A549 (cell line): ENCODE data around the gene PPL. TPM values are rescaled to one million over a fixed set of nuclear protein-coding genes. Genes with fewer than 3 reads are reported as not detected.

Experiments used
- ATAC-seq, 2 experiments: fragments of 200-7000 bp in 1 of 2; fragments of >200 bp in 1 of 2; cut with Nextera tagmentation in 1 of 2; cut with Tn5 transposase in 1 of 2; 3 replicates each; pipeline versions ENCODE4 v1.8.0 to v1.9.1; 2018 to 2020; ENCODE audit warnings: mild to moderate bottlenecking in 1 of 2, moderate library complexity in 1 of 2
- CTCF ChIA-PET: fragments of 300-600 bp; sonication (Branson Sonifier 250); formaldehyde crosslinking; extraction: SDS; loops from one replicate; lab custom pipeline; 2021; ENCODE audit warnings: antibody characterized with exemption, inconsistent platforms; lab: Yijun Ruan, JAX
- POLR2A ChIA-PET: fragments of 350-600 bp; formaldehyde crosslinking; extraction: SDS; loops from one replicate; lab custom pipeline; 2021; ENCODE audit warnings: antibody characterized with exemption, inconsistent platforms; lab: Yijun Ruan, JAX
- DNase-seq, 2 experiments: peaks; one replicate each; pipeline versions ENCODE4 v3.0.0 to v3.0.0-alpha.2; 2011 to 2016; ENCODE audit warnings: low read depth in 1 of 2, low spot score in 1 of 2
- FAIRE-seq: peaks from 2 replicates; lab custom pipeline; 2011; peaks lifted over from hg19 to GRCh38; lab: Jason Lieb, UNC
- H3K27ac ChIP-seq, 2 experiments: fragments of >200 bp; sonication (Bioruptor Twin); formaldehyde crosslinking; 3 replicates each; pipeline ENCODE4 v1.5.1; 2016 to 2017
- H3K4me1 ChIP-seq: fragments of >200 bp; sonication (Bioruptor Twin); formaldehyde crosslinking; 3 replicates; pipeline ENCODE4 v1.6.1; 2016
- H3K4me2 ChIP-seq: fragments of >200 bp; sonication (Bioruptor Twin); formaldehyde crosslinking; 3 replicates; pipeline ENCODE4 v1.6.1; 2016
- H3K4me3 ChIP-seq: fragments of >200 bp; sonication (Bioruptor Twin); formaldehyde crosslinking; 3 replicates; pipeline ENCODE4 v1.5.1; 2016
- H3K9me3 ChIP-seq: fragments of >200 bp; sonication (Bioruptor Twin); formaldehyde crosslinking; 3 replicates; pipeline ENCODE4 v1.6.1; 2016
- CBX8 ChIP-seq: fragments of 200-600 bp; sonication (generic); IDR thresholded peaks from 2 replicates; pipeline ENCODE4 v1.6.1; 2016
- CEBPB ChIP-seq, 2 experiments: fragments of >200 bp in 1 of 2; sonication (Bioruptor Twin) in 1 of 2; formaldehyde crosslinking in 1 of 2; IDR thresholded peaks; 2 replicates each; pipeline ENCODE4 v1.6.1; 2012 to 2016
- CHD4 ChIP-seq: fragments of 200-600 bp; sonication (generic); IDR thresholded peaks from 2 replicates; pipeline ENCODE4 v1.6.1; 2016; ENCODE audit warnings: antibody characterized with exemption, mild to moderate bottlenecking, borderline replicate concordance
- CTCF ChIP-seq: fragments of >200 bp; sonication (Bioruptor Twin); formaldehyde crosslinking; IDR thresholded peaks from 3 replicates; pipeline ENCODE4 v1.5.1; 2016
- EHMT2 ChIP-seq: fragments of 200-600 bp; sonication (generic); IDR thresholded peaks from 2 replicates; pipeline ENCODE4 v1.6.1; 2016; ENCODE audit warnings: antibody characterized with exemption, low read depth, mild to moderate bottlenecking, moderate library complexity
- EP300 ChIP-seq, 2 experiments: fragments of >200 bp; sonication (Bioruptor Twin); formaldehyde crosslinking; IDR thresholded peaks; 2 replicates in 1 of 2; 3 replicates in 1 of 2; pipeline ENCODE4 v1.6.1; 2016 to 2017
- FOSB ChIP-seq: fragments of 250-450 bp; sonication (Bioruptor Pico); IDR thresholded peaks from 2 replicates; pipeline ENCODE4 v1.5.0; 2020; ENCODE audit warnings: mild to moderate bottlenecking, moderate library complexity
- FOSL2 ChIP-seq, 2 experiments: fragments of 450-650 bp in 1 of 2; fragments of >200 bp in 1 of 2; sonication (Bioruptor Twin) in 1 of 2; formaldehyde crosslinking; IDR thresholded peaks; 2 replicates each; pipeline versions ENCODE4 v1.5.0 to v1.6.1; 2016 to 2020; ENCODE audit warnings: mild to moderate bottlenecking in 1 of 2, moderate library complexity in 1 of 2
- HES2 ChIP-seq: fragments of >200 bp; sonication (Bioruptor Twin); formaldehyde crosslinking; IDR thresholded peaks from 2 replicates; pipeline ENCODE4 v1.6.1; 2016
- HOXA7 ChIP-seq: fragments of 250-450 bp; sonication (Bioruptor Pico); IDR thresholded peaks from 2 replicates; pipeline ENCODE4 v1.5.0; 2020; ENCODE audit warnings: mild to moderate bottlenecking, moderate library complexity
- KDM1A ChIP-seq: fragments of 200-600 bp; sonication (generic); IDR thresholded peaks from 2 replicates; pipeline ENCODE4 v1.6.1; 2016; ENCODE audit warnings: low read depth, mild to moderate bottlenecking
- MAZ ChIP-seq: fragments of 150-350 bp; IDR thresholded peaks from 2 replicates; pipeline ENCODE4 v1.6.1; 2014; ENCODE audit warnings: antibody characterized with exemption, low read depth, low read length, borderline replicate concordance
- MYC ChIP-seq: IDR thresholded peaks from 2 replicates; pipeline ENCODE4 v1.6.1; 2012; ENCODE audit warnings: mild to moderate bottlenecking, inconsistent platforms, low read length, improper control_type of control experiment, borderline replicate concordance
- PBX3 ChIP-seq: IDR thresholded peaks from 2 replicates; pipeline ENCODE4 v1.6.1; 2012
- POLR2A ChIP-seq: IDR thresholded peaks from 2 replicates; pipeline ENCODE4 v1.6.1; 2012; ENCODE audit warnings: mild to moderate bottlenecking, low read length
- RARB ChIP-seq: fragments of 250-450 bp; sonication (Bioruptor Pico); IDR thresholded peaks from 2 replicates; pipeline ENCODE4 v1.8.0; 2021; ENCODE audit warnings: mild to moderate bottlenecking, moderate library complexity
- REST ChIP-seq: fragments of 200-600 bp; sonication (generic); IDR thresholded peaks from 2 replicates; pipeline ENCODE4 v1.6.1; 2016; ENCODE audit warnings: antibody characterized with exemption, mild to moderate bottlenecking, moderate library complexity
- SMC3 ChIP-seq: fragments of >200 bp; sonication (Bioruptor Twin); formaldehyde crosslinking; IDR thresholded peaks from 3 replicates; pipeline ENCODE4 v1.6.1; 2018; ENCODE audit warnings: inconsistent platforms
- SREBF2 ChIP-seq: fragments of 450-650 bp; IDR thresholded peaks from 2 replicates; pipeline ENCODE4 v1.6.1; 2014; ENCODE audit warnings: mild to moderate bottlenecking, moderate library complexity
- TFCP2L1 ChIP-seq: fragments of 250-450 bp; sonication (Bioruptor Pico); IDR thresholded peaks from 2 replicates; pipeline ENCODE4 v1.5.0; 2021; ENCODE audit warnings: mild to moderate bottlenecking
- TP53 ChIP-seq: fragments of 250-450 bp; sonication (Bioruptor Pico); IDR thresholded peaks from 2 replicates; pipeline ENCODE4 v1.5.0; 2021; ENCODE audit warnings: mild to moderate bottlenecking, moderate library complexity
- WGBS: methylation state at CpG from one replicate; pipeline ENCODE4 v1.1.6; 2017; ENCODE audit errors: missing lambda C conversion rate; 5-methylcytosine and 5-hydroxymethylcytosine counted together
- polyA plus RNA-seq, 4 experiments: library from polyadenylated mRNA; depleted of rRNA in 3 of 4; stranded (reverse); fragments of >200 nt; fragmentation: RNase III in 1 of 4; extraction: RNeasy Plus Mini Kit Qiagen cat#74134 plus additional on column Dnase treatment in 1 of 4; gene quantifications; 2 replicates in 3 of 4; 3 replicates in 1 of 4; pipeline ENCODE4 v1.2.3, GENCODE V29; 2011 to 2017
- TF ChIP-seq, protein P1 (sequence below): fragments of 250-450 bp; sonication (Bioruptor Pico); IDR thresholded peaks from 2 replicates; pipeline ENCODE4 v1.5.0; 2020; ENCODE audit warnings: low read depth, mild to moderate bottlenecking, moderate library complexity
- TF ChIP-seq, protein P2 (sequence below): fragments of 250-450 bp; sonication (Bioruptor Pico); IDR thresholded peaks from 2 replicates; pipeline ENCODE4 v1.5.0; 2021; ENCODE audit warnings: mild to moderate bottlenecking, moderate library complexity, borderline replicate concordance

Gene PPL
- polyA plus RNA-seq, 2 of the 4 experiments (the other 2 are of a cell fraction) = 1.8 to 2.6 TPM

DNA sequence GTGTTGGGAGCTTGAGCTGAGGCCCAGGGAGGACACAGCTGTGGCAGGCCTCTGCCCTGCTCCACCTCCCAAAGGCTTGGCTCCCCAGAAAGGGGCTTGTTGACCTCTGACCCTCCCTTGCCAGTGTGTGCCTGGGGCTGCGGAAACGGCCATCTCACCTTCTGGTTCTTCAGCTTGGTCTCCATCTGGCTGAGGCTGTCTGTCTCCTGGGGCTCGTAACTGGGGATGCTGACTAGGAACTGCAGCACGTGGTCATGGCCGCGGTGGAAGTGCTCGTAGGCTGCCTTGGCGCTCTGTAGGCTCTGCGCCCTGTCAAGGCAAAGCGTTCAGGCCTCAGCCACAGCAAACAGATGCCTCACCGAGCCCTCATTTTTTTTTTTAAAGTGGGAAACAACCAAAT is 46.9 kb downstream of the PPL start (continued):
- TF ChIP-seq CHD4 = no peak
- no peak for TF ChIP-seq CBX8
- no peak for TF ChIP-seq HOXA7 (CRISPR knock-in tag)
- no peak for TF ChIP-seq TFCP2L1 (CRISPR knock-in tag)

DNA sequence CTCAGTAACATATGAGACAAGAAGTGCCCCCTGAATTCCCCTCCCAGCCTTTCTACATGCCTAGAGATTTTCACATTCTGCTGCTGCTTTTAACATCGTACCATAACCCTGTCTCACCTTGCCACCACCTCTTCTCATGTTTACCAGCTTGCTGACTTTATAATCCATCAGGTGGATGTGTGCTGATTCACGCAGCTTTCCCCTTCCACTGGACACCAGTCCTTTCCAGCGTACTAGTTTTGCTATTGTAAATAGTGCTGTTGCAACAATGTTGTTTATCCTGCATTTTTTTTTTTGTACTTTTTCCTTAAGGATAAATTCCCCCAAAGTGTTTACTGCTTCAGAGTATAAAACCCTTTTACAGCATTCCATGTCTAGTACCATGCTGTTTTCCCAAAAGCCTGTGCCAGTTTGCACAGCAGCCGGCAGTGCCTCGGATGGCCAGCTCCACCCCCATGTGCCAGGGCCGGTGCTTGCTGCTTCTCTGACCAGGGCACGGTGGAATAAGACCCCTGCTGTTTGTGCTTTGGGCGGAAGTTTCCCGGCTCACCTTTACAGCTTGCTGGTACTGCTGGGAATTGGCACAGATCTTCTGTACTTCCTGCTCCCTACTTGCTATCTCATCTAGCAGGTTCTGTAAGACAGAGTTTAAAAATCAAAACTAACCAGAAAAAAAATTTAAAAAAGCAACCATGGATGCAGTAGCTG is 48.4 kb downstream of the PPL start:
- DNase-seq = no peak
- ChIA-PET POLR2A (no interaction called here), CTCF (interaction anchor here (0.9 to 1.3 kb wide), 2 partner anchors 10 to 18 kb away, joined by 3 read pairs; no protein-coding TSS in a partner anchor)
- H3K4me2 ChIP-seq = no peak overlapping the region
- no peak overlapping the region for H3K4me3 ChIP-seq
- WGBS = 85% methylated on average over 7 of the region's 9 CpGs
- no peak overlapping the region for H3K27ac ChIP-seq
- no peak for FAIRE-seq
- no peaks in the 10 kb centered on the region for H3K9me3 ChIP-seq
- no peak for ATAC-seq
- no peaks in the 10 kb centered on the region for H3K4me1 ChIP-seq
- no peak for TF ChIP-seq KDM1A
- no peak for TF ChIP-seq CTCF
- TF ChIP-seq FOSL2 (IDR thresholded peaks at IDR 0.05) = no peak
- TF ChIP-seq FOSL2 (CRISPR knock-in tag; IDR thresholded peaks at IDR 0.05) = no peak
- no peak for TF ChIP-seq FOSB (CRISPR knock-in tag)
- TF ChIP-seq EP300 (IDR thresholded peaks at IDR 0.05) = no peak
- no peak for TF ChIP-seq MAZ
- TF ChIP-seq SMC3 = no peak
- TF ChIP-seq EHMT2 = no peak
- TF ChIP-seq REST = no peak
- TF ChIP-seq, protein P1, sequence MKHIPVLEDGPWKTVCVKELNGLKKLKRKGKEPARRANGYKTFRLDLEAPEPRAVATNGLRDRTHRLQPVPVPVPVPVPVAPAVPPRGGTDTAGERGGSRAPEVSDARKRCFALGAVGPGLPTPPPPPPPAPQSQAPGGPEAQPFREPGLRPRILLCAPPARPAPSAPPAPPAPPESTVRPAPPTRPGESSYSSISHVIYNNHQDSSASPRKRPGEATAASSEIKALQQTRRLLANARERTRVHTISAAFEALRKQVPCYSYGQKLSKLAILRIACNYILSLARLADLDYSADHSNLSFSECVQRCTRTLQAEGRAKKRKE (CRISPR knock-in tag) = no peak
- TF ChIP-seq SREBF2 = no peak
- no peak for TF ChIP-seq HES2
- no peak for TF ChIP-seq CEBPB (IDR thresholded peaks at IDR 0.05)
- TF ChIP-seq, protein P2, sequence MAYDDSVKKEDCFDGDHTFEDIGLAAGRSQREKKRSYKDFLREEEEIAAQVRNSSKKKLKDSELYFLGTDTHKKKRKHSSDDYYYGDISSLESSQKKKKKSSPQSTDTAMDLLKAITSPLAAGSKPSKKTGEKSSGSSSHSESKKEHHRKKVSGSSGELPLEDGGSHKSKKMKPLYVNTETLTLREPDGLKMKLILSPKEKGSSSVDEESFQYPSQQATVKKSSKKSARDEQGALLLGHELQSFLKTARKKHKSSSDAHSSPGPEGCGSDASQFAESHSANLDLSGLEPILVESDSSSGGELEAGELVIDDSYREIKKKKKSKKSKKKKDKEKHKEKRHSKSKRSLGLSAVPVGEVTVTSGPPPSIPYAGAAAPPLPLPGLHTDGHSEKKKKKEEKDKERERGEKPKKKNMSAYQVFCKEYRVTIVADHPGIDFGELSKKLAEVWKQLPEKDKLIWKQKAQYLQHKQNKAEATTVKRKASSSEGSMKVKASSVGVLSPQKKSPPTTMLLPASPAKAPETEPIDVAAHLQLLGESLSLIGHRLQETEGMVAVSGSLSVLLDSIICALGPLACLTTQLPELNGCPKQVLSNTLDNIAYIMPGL (CRISPR knock-in tag) = no peak
- TF ChIP-seq CHD4 = no peak
- TF ChIP-seq RARB = no peak
- TF ChIP-seq POLR2A = no peak
- TF ChIP-seq PBX3 = no peak
- TF ChIP-seq TP53 (CRISPR knock-in tag) = no peak
- TF ChIP-seq MYC = no peak
